Measurements from ENCODE around the gene CLIC4. TPM values are rescaled to one million over a fixed set of nuclear protein-coding genes. Genes with fewer than 3 reads are reported as not detected.

Gene CLIC4
- total and polyA plus RNA-seq, 2 donors (not counting 1 experiment from before 2014, with no cell fraction given): 28.5 to 123 TPM

- Histone ChIP-seq H2AFZ (ENCODE audit: insufficient read depth, low read depth, low read length, poor library complexity, severe bottlenecking) (no peak overlapping the region), H3K4me1 (ENCODE audit: control insufficient read depth in 2 of 2, insufficient read depth in 2 of 2, low read length in 2 of 2) (peaks cover 44 to 61% of the 10 kb centered on the region in 2 donors), H3K9ac (ENCODE audit: low read length) (peak overlapping the region; percentile 91), H3K4me3 (ENCODE audit: control extremely low read depth in 1 of 5, extremely low read depth in 1 of 5, insufficient read depth in 1 of 5, low read depth in 2 of 5, low read length in 4 of 5) (peak overlapping the region in 4 of 5 experiments; percentile 21 to 99 (median 85)), H3K27ac (ENCODE audit: low read length in 2 of 2) (peak overlapping the region; percentile 88 to 90), H3K27me3 (replicated peaks in 1 of 4; ENCODE audit: control extremely low read depth in 1 of 4, control insufficient read depth in 3 of 4, insufficient read depth in 4 of 4, low read length in 3 of 4) (no peaks in the 10 kb centered on the region), H3K9me3 (ENCODE audit: control extremely low read depth in 1 of 3, control insufficient read depth in 2 of 3, insufficient read depth in 1 of 3, low read length in 2 of 3) (no peaks in the 10 kb centered on the region), H4K20me1 (ENCODE audit: control insufficient read depth, insufficient read depth, low read length, poor library complexity, severe bottlenecking) (peaks cover 48% of the 10 kb centered on the region), H3K79me2 (ENCODE audit: control insufficient read depth, insufficient read depth, low read length) (peaks cover 89% of the 10 kb centered on the region), H3K36me3 (replicated peaks in 1 of 2; ENCODE audit: control extremely low read depth in 1 of 2, control insufficient read depth in 1 of 2, extremely low read depth in 1 of 2, insufficient read depth in 2 of 2, low read length in 1 of 2) (peaks cover 0 to 9% of the 10 kb centered on the region in 2 experiments), H3K4me2 (replicated peaks; ENCODE audit: low read depth, low read length, poor library complexity, severe bottlenecking) (peak overlapping the region; percentile 79)
- WGBS (ENCODE audit: insufficient coverage): 14% methylated on average over 1 of the region's 1 CpG
- Mint-ChIP-seq H3K9me3 (ENCODE audit: insufficient read depth) (no peaks in the 10 kb centered on the region), H3K4me1 (peaks cover 62% of the 10 kb centered on the region), H3K27ac (peak overlapping the region; percentile 99), H3K4me3 (peak overlapping the region; percentile 85), H3K27me3 (no peaks in the 10 kb centered on the region)
- TF ChIP-seq, protein P1, sequence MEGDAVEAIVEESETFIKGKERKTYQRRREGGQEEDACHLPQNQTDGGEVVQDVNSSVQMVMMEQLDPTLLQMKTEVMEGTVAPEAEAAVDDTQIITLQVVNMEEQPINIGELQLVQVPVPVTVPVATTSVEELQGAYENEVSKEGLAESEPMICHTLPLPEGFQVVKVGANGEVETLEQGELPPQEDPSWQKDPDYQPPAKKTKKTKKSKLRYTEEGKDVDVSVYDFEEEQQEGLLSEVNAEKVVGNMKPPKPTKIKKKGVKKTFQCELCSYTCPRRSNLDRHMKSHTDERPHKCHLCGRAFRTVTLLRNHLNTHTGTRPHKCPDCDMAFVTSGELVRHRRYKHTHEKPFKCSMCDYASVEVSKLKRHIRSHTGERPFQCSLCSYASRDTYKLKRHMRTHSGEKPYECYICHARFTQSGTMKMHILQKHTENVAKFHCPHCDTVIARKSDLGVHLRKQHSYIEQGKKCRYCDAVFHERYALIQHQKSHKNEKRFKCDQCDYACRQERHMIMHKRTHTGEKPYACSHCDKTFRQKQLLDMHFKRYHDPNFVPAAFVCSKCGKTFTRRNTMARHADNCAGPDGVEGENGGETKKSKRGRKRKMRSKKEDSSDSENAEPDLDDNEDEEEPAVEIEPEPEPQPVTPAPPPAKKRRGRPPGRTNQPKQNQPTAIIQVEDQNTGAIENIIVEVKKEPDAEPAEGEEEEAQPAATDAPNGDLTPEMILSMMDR (IDR thresholded peaks at IDR 0.05): no peak
- TF ChIP-seq EZH2 (IDR thresholded peaks at IDR 0.05; ENCODE audit: borderline replicate concordance, insufficient read depth, low read depth, low read length, poor library complexity, severe bottlenecking): no peak
- ATAC-seq (ENCODE audit: low read depth) (no peak), DNase-seq (peak; percentile 63)
- intact Hi-C loops (cut with micrococcal nuclease): loop anchor here (2.0 to 5.0 kb wide), 5 partner anchors 33 to 212 kb away; no protein-coding TSS in a partner anchor
- POLR2A ChIA-PET: interaction anchor here (0.6 to 1.0 kb wide), 5 partner anchors 12 to 243 kb away, joined by 3 to 6 read pairs (median 5); no protein-coding TSS in a partner anchor
- CTCF ChIA-PET: interaction anchor here (0.5 to 2.2 kb wide), 8 partner anchors 13 to 960 kb away, joined by 3 to 24 read pairs (median 4); no protein-coding TSS in a partner anchor
Measured at GRCh38 chr1:24749252-24749651, 4.0 kb downstream of the CLIC4 start.

- peaks cover 96% of the 10 kb centered on the region for H3K79me2 ChIP-seq (ENCODE audit: control insufficient read depth, insufficient read depth, low read length)
- Mint-ChIP-seq H3K27ac (peak overlapping the region; percentile 32), H3K4me1 (peaks cover 63% of the 10 kb centered on the region), H3K9me3 (ENCODE audit: insufficient read depth) (no peaks in the 10 kb centered on the region), H3K4me3 (no peak overlapping the region), H3K27me3 (no peaks in the 10 kb centered on the region)
- peaks cover 44 to 55% of the 10 kb centered on the region in 2 donors for H3K4me1 ChIP-seq (ENCODE audit: control insufficient read depth in 2 of 2, insufficient read depth in 2 of 2, low read length in 2 of 2)
- no peaks in the 10 kb centered on the region for H3K9me3 ChIP-seq (ENCODE audit: control extremely low read depth in 1 of 3, control insufficient read depth in 2 of 3, insufficient read depth in 1 of 3, low read length in 2 of 3)
- ATAC-seq (ENCODE audit: low read depth): no peak
- CTCF ChIA-PET: interaction anchor here (0.5 to 2.2 kb wide), 6 partner anchors 13 to 960 kb away, joined by 3 to 24 read pairs (median 5); no protein-coding TSS in a partner anchor
- TF ChIP-seq, protein P1 (IDR thresholded peaks at IDR 0.05): no peak
- TF ChIP-seq EZH2 (IDR thresholded peaks at IDR 0.05; ENCODE audit: borderline replicate concordance, insufficient read depth, low read depth, low read length, poor library complexity, severe bottlenecking): no peak
- H3K27ac ChIP-seq (ENCODE audit: low read length in 2 of 2): peak overlapping the region; percentile 88 to 90
- WGBS (ENCODE audit: insufficient coverage): 97% methylated on average over 3 of the region's 8 CpGs
- peaks cover 0 to 9% of the 10 kb centered on the region in 2 experiments for H3K36me3 ChIP-seq (replicated peaks in 1 of 2; ENCODE audit: control extremely low read depth in 1 of 2, control insufficient read depth in 1 of 2, extremely low read depth in 1 of 2, insufficient read depth in 2 of 2, low read length in 1 of 2)
- no peak for DNase-seq
- H3K4me3 ChIP-seq (ENCODE audit: control extremely low read depth in 1 of 5, extremely low read depth in 1 of 5, insufficient read depth in 1 of 5, low read depth in 2 of 5, low read length in 4 of 5): no peak overlapping the region
- intact Hi-C loops (cut with micrococcal nuclease): loop anchor here (2.0 to 5.0 kb wide), 5 partner anchors 32 to 213 kb away; no protein-coding TSS in a partner anchor
- no peaks in the 10 kb centered on the region for H3K27me3 ChIP-seq (replicated peaks in 1 of 4; ENCODE audit: control extremely low read depth in 1 of 4, control insufficient read depth in 3 of 4, insufficient read depth in 4 of 4, low read length in 3 of 4)
- H4K20me1 ChIP-seq (ENCODE audit: control insufficient read depth, insufficient read depth, low read length, poor library complexity, severe bottlenecking): peaks cover 50% of the 10 kb centered on the region
- no peak overlapping the region for H2AFZ ChIP-seq (ENCODE audit: insufficient read depth, low read depth, low read length, poor library complexity, severe bottlenecking)
- POLR2A ChIA-PET: interaction anchor here (0.5 to 1.0 kb wide), 3 partner anchors 60 to 1580 kb away, joined by 3 to 5 read pairs (median 5); no protein-coding TSS in a partner anchor
- peak overlapping the region; percentile 91 for H3K9ac ChIP-seq (ENCODE audit: low read length)
- H3K4me2 ChIP-seq (replicated peaks; ENCODE audit: low read depth, low read length, poor library complexity, severe bottlenecking): peak overlapping the region; percentile 79
Measured at GRCh38 chr1:24749886-24750285, 4.6 kb downstream of the CLIC4 start.

Measured in B cell (primary cell).